OCI-LY1 (cell line): ENCODE results near the gene UBB.

Source experiments
- EZH2 ChIP-seq: fragments of 200-600 bp; sonication (generic), shearing (Covaris generic); IDR thresholded peaks from 2 replicates; pipeline ENCODE4 v1.8.0; 2017; ENCODE audit warnings: borderline replicate concordance, mixed run types, mild to moderate bottlenecking, antibody characterized with exemption, low read length, moderate library complexity, mixed read lengths
- TF ChIP-seq, protein P1 (sequence below): fragments of 200-600 bp; sonication (generic), shearing (Covaris generic); IDR thresholded peaks from 2 replicates; pipeline ENCODE4 v1.5.1; 2017; ENCODE audit warnings: mild to moderate bottlenecking, antibody characterized with exemption, low read length, moderate library complexity, mixed read lengths

GRCh38 chr17:16358394-16358793 lies 22.5 kb upstream of the UBB start:
- TF ChIP-seq, protein P1, sequence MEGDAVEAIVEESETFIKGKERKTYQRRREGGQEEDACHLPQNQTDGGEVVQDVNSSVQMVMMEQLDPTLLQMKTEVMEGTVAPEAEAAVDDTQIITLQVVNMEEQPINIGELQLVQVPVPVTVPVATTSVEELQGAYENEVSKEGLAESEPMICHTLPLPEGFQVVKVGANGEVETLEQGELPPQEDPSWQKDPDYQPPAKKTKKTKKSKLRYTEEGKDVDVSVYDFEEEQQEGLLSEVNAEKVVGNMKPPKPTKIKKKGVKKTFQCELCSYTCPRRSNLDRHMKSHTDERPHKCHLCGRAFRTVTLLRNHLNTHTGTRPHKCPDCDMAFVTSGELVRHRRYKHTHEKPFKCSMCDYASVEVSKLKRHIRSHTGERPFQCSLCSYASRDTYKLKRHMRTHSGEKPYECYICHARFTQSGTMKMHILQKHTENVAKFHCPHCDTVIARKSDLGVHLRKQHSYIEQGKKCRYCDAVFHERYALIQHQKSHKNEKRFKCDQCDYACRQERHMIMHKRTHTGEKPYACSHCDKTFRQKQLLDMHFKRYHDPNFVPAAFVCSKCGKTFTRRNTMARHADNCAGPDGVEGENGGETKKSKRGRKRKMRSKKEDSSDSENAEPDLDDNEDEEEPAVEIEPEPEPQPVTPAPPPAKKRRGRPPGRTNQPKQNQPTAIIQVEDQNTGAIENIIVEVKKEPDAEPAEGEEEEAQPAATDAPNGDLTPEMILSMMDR = no peak
- TF ChIP-seq EZH2 = no peak
